GM23248 (cell line): ENCODE results near the gene RASGRF1.

Experiments used
- EZH2 ChIP-seq: fragments of 200-600 bp; sonication (generic); IDR thresholded peaks from 2 replicates; pipeline ENCODE4 v1.6.1; 2018; ENCODE audit warnings: antibody characterized with exemption, mild to moderate bottlenecking; ENCODE audit not compliant: insufficient read depth, poor library complexity, severe bottlenecking
- EZH2phosphoT487 ChIP-seq: fragments of 200-600 bp; sonication (generic); IDR thresholded peaks from 2 replicates; pipeline ENCODE4 v1.6.1; 2018; ENCODE audit warnings: antibody characterized with exemption, moderate library complexity, mild to moderate bottlenecking, low read depth; ENCODE audit not compliant: insufficient read depth

DNA sequence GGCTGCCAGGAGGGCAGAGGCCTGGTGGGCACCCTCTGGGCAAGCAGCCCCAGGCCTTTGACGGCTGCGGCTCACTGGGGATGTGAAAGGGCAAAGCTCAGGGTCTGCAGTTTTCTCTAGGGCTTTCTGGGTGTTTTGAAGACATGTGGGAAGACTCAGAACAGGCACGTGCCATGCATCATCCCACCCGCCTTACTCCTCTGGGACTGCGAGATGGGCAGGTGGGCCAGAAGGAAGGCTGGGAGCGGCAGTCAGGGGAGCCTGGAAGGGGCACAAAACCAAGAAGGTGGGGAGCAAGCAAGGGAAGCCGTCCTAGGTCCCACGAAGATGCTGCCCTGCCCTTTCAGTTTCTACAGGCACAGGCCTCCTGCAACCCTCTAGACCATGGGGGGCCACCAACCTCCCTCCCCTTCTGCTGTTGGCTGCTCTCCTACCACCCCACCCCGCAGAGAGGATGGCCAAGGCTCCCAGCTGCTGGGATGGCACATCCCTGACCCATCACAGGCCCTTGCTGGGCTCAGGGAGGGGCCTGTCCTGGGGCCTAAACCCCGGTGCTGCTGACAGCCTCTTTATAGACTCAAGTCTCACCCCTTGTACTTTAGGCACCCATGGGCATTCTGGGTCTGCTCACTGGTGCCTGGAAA is 73.9 kb downstream of the RASGRF1 start:
- TF ChIP-seq EZH2 (no peak), EZH2phosphoT487 (no peak)
